Natural killer cell (primary cell): ENCODE measurements around the gene TBC1D10A. TPM values are rescaled to one million over a fixed set of nuclear protein-coding genes. Genes with fewer than 3 reads are reported as not detected.

ENCODE experiments used
- ATAC-seq, 3 donors: fragments of 150-1000 bp in 2 of 3; fragments of 200-7000 bp in 1 of 3; cut with Tn5 transposase; 1 replicate in 1 of 3; 2 replicates in 2 of 3; pipeline ENCODE4 v1.10.0; 2021; ENCODE audit warnings: mild to moderate bottlenecking in 2 of 3, moderate library complexity in 2 of 3
- DNase-seq, 2 donors: peaks; one replicate each; pipeline versions ENCODE4 v3.0.0 to v3.0.0-alpha.2; 2013 to 2021; ENCODE audit warnings: mixed read lengths in 1 of 2
- H3K27ac ChIP-seq: one replicate; pipeline ENCODE4 v1.5.1; 2013; ENCODE audit warnings: mild to moderate bottlenecking, low read length
- H3K27me3 ChIP-seq: one replicate; pipeline ENCODE4 v1.6.1; 2013; ENCODE audit warnings: low read length; ENCODE audit not compliant: control insufficient read depth, insufficient read depth
- H3K36me3 ChIP-seq: one replicate; pipeline ENCODE4 v1.6.1; 2013; ENCODE audit warnings: low read length; ENCODE audit not compliant: control insufficient read depth, insufficient read depth
- H3K4me1 ChIP-seq: one replicate; pipeline ENCODE4 v1.6.1; 2013; ENCODE audit warnings: low read length; ENCODE audit not compliant: control insufficient read depth, insufficient read depth
- H3K4me3 ChIP-seq: one replicate; pipeline ENCODE4 v1.5.1; 2013; ENCODE audit warnings: low read length
- H3K9me3 ChIP-seq: one replicate; pipeline ENCODE4 v1.6.1; 2013; ENCODE audit warnings: low read length; ENCODE audit not compliant: control insufficient read depth, insufficient read depth
- H3K27ac Mint-ChIP-seq, 2 donors: one replicate each; pipeline ENCODE4 v1.8.0; 2022; ENCODE audit warnings: mild to moderate bottlenecking in 2 of 2, mixed read lengths in 2 of 2, moderate library complexity in 1 of 2
- H3K27me3 Mint-ChIP-seq, 2 donors: one replicate each; pipeline ENCODE4 v1.8.0; 2022; ENCODE audit warnings: low read depth in 2 of 2, mixed read lengths in 2 of 2
- H3K36me3 Mint-ChIP-seq: one replicate; pipeline ENCODE4 v1.8.0; 2022; ENCODE audit warnings: mixed read lengths
- H3K4me1 Mint-ChIP-seq, 2 donors: one replicate each; pipeline ENCODE4 v1.8.0; 2022; ENCODE audit warnings: mixed read lengths in 2 of 2
- H3K4me3 Mint-ChIP-seq: one replicate; pipeline ENCODE4 v1.8.0; 2022; ENCODE audit warnings: mild to moderate bottlenecking, moderate library complexity, mixed read lengths
- H3K9me3 Mint-ChIP-seq, 2 donors: one replicate each; pipeline ENCODE4 v1.8.0; 2022; ENCODE audit warnings: mixed read lengths in 2 of 2
- WGBS: methylation state at CpG from one replicate; pipeline ENCODE4 v1.1.7; 2013; ENCODE audit warnings: missing lambda C conversion rate; ENCODE audit not compliant: insufficient coverage; 5-methylcytosine and 5-hydroxymethylcytosine counted together
- intact Hi-C: fragments of 100-400 bp; cut with micrococcal nuclease; formaldehyde crosslinking; loops from one replicate; pipeline ENCODE4 v1.14.2; 2022
- total RNA-seq, 4 donors: library from RNA; stranded (reverse); fragments of 120-200 nt in 1 of 4; gene quantifications; one replicate each; pipeline versions ENCODE4 v1.2.3 to v1.2.4, GENCODE V29; 2013 to 2022
- TF ChIP-seq, protein P1 (sequence below): fragments of 200-600 bp; IDR thresholded peaks from one replicate; pipeline ENCODE4 v1.8.0; 2022; ENCODE audit warnings: antibody characterized with exemption

The TBC1D10A gene
- total RNA-seq, 3 donors from 2014 or later (not counting 1 experiment from before 2014, with no cell fraction given): 38.9 to 48.0 (median 47.9) TPM

DNA sequence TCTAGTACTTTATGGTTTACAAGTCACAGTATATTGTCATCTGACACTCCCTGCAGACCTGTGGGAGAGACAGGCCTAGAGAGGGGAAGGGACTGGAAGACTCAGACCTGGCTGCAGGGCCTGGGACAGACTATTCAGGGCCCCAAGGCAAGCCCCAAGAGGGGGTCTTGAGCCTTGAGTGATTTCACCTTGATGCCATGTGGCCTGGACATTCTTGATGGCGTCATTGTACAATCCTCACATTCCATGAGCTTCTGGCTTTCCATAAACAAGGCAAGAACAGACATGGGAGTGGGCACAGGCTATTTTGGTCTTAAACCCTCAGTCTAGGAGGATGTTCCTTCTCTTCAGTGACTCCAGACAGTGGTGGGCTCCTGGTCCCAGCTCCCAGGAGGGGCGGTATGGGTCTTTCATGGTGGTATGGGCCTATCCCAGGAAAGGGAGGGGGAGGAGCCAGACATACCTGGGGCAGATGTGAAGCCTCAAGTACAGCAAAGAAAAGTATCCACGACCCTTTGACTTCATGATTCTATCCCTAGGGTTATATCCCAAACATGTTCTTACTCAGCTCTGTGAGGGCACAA lies 1.8 kb upstream of the TBC1D10A start:
- DNase-seq (no peak), ATAC-seq (no peak)
- no peak overlapping the region for H3K4me3 ChIP-seq
- Mint-ChIP-seq H3K27me3 (no peaks in the 10 kb centered on the region), H3K27ac (peak overlapping the region in 1 of 2 donors; percentile 81), H3K9me3 (no peaks in the 10 kb centered on the region), H3K4me3 (peak overlapping the region; percentile 13), H3K4me1 (peaks cover 30 to 36% of the 10 kb centered on the region in 2 donors), H3K36me3 (no peaks in the 10 kb centered on the region)
- no peaks in the 10 kb centered on the region for H3K9me3 ChIP-seq
- TF ChIP-seq, protein P1, sequence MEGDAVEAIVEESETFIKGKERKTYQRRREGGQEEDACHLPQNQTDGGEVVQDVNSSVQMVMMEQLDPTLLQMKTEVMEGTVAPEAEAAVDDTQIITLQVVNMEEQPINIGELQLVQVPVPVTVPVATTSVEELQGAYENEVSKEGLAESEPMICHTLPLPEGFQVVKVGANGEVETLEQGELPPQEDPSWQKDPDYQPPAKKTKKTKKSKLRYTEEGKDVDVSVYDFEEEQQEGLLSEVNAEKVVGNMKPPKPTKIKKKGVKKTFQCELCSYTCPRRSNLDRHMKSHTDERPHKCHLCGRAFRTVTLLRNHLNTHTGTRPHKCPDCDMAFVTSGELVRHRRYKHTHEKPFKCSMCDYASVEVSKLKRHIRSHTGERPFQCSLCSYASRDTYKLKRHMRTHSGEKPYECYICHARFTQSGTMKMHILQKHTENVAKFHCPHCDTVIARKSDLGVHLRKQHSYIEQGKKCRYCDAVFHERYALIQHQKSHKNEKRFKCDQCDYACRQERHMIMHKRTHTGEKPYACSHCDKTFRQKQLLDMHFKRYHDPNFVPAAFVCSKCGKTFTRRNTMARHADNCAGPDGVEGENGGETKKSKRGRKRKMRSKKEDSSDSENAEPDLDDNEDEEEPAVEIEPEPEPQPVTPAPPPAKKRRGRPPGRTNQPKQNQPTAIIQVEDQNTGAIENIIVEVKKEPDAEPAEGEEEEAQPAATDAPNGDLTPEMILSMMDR: no peak
- H3K4me1 ChIP-seq: peaks cover 34% of the 10 kb centered on the region
- H3K27ac ChIP-seq: no peak overlapping the region
- peaks cover 16% of the 10 kb centered on the region for H3K36me3 ChIP-seq
- intact Hi-C loops: no loop called here
- WGBS: 100% methylated on average over 3 of the region's 3 CpGs
- no peaks in the 10 kb centered on the region for H3K27me3 ChIP-seq

DNA sequence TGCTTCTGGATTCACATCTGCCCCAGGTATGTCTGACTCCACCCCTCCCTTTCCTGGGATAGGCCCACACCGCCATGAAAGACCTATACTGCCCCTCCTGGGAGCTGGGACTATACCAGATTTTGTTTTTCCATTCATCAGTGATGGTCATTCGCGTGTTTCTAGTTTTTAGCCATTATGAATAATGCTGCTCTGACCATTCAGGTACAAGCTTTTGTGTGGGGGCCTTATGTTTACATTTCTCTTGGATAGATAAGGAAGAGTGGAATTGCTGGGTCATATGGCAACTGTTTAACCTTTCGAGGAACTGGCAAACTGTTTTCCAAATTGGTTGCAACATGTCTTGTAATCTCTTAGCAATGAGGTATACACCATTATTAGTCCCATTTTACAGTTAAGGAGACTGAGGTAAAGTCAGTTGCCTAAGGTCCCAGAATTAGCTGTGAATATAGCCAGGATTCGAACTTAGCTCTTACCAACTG lies 1.2 kb upstream of the TBC1D10A start:
- Mint-ChIP-seq H3K9me3 (no peaks in the 10 kb centered on the region), H3K27me3 (no peaks in the 10 kb centered on the region), H3K36me3 (no peaks in the 10 kb centered on the region), H3K4me3 (peak overlapping the region; percentile 80), H3K27ac (peak overlapping the region; percentile 81 to 82), H3K4me1 (peaks cover 36 to 42% of the 10 kb centered on the region in 2 donors)
- 96% methylated on average over 5 of the region's 5 CpGs for WGBS
- intact Hi-C loops: loop anchor here (1.0 to 2.0 kb wide), 2 partner anchors 28 to 39 kb away; partner anchors contain the start of genes CASTOR1 and SF3A1
- no peaks in the 10 kb centered on the region for H3K9me3 ChIP-seq
- peaks cover 10% of the 10 kb centered on the region for H3K36me3 ChIP-seq
- no peaks in the 10 kb centered on the region for H3K27me3 ChIP-seq
- peaks cover 40% of the 10 kb centered on the region for H3K4me1 ChIP-seq
- ATAC-seq (no peak), DNase-seq (no peak)
- TF ChIP-seq, protein P1: no peak
- H3K4me3 ChIP-seq: no peak overlapping the region
- H3K27ac ChIP-seq: no peak overlapping the region

DNA sequence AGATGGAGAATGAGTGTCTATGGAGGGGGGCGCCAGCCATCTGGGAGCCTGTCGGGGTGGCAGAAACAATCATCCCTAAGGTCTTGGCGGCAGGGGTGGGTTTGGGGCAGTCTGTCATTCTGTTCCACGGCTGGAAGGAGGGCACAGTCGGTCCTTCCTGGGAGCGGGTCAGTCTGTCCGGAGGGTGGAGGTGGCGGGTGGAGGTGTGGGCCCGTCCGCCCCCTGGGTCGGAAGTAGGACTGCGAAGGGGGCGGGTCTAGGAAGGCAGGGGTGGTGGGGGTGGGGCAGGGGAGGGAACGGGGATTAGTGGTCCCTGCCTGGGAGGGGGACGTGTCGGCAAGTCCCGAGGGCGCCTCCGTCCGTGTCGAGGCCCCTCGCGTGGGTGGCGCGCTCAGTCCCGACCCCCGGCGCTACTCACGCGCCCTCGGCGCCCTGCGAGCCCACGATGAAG lies 461 bp downstream of the TBC1D10A start:
- peaks cover 48% of the 10 kb centered on the region for H3K4me1 ChIP-seq
- 0% methylated on average over 33 of the region's 34 CpGs for WGBS
- H3K4me3 Mint-ChIP-seq: peak overlapping the region; percentile 88
- TF ChIP-seq, protein P1: no peak
- H3K27me3 Mint-ChIP-seq: no peaks in the 10 kb centered on the region
- H3K4me1 Mint-ChIP-seq: peaks cover 37 to 52% of the 10 kb centered on the region in 2 donors
- ATAC-seq (peak; percentile 19 to 43 (median 21)), DNase-seq (no peak)
- peaks cover 5% of the 10 kb centered on the region for H3K36me3 ChIP-seq
- H3K9me3 Mint-ChIP-seq: no peaks in the 10 kb centered on the region
- H3K9me3 ChIP-seq: no peaks in the 10 kb centered on the region
- no peak overlapping the region for H3K27ac ChIP-seq
- no peaks in the 10 kb centered on the region for H3K36me3 Mint-ChIP-seq
- intact Hi-C loops: loop anchor here (2.0 kb wide), 1 partner anchor 37 kb away; the partner anchor contains the start of gene CASTOR1
- H3K27ac Mint-ChIP-seq: peak overlapping the region in 1 of 2 donors; percentile 82
- peak overlapping the region; percentile 51 for H3K4me3 ChIP-seq
- H3K27me3 ChIP-seq: no peaks in the 10 kb centered on the region
